Activated CD8-positive, alpha-beta memory T cell treated with anti-CD3 and anti-CD28 coated beads, Interleukin-2, amount 50 U/mL, for 24 hours (primary cell): Measurements from ENCODE around the gene SEC22C.
"Not testable (repeated sequence)": the region's sequence is repeated elsewhere in the genome, so short reads cannot be mapped to it uniquely, and the experiment has no call there.

Source experiments
- DNase-seq: peaks from one replicate; pipeline ENCODE4 v3.0.0-alpha.2; 2020; ENCODE audit errors: extremely low read depth

SEC22C gene

GRCh38 chr3:42579346-42579745, 2.4 kb downstream of the SEC22C start:
- DNase-seq = not testable (repeated sequence)

DNA sequence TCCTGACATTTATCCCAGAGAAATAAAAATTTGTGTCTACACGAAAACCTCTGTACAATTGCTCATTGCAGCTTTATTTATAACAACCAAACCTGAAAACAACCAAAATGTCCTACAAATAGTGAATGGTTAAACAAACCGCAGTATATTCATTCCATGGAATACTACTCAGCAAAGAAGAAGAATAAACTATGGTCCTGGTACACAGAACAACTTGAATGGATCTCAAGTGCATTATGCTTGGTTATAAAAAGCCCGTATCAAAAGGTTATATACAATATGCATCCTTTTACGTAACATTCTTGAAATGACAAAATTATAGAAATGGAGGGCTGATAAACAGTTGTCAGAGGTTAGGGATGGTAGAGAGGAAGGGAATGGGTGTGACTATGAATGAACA, 3.7 kb downstream of the SEC22C start:
- DNase-seq = no peak

DNA sequence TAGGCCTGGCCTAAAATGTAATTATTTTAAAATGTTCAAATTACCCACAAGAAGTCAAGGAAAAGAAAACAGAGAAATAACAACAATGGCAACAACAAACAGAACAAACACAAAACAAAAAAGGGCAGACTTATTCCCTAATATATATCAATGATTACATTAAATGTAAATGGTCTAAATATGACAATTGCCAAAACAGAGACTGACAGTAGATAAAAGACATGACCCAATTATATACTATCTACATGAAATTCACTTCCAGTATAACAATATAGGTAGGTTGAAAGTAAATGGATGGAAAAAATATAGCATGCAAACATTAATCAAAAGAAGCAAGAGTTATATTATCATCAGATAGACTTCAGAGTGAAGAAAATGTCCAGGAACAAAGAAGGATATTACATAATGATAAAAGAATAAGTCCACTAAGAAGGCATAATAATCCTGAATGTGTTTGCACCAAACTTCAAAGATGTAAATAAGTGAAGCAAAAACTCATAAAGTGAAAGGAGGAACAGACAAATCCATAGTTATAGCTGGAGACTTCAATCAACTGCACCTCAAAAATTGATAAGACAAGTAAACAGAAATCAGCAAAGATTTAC, 6.5 kb downstream of the SEC22C start:
- no peak for DNase-seq

DNA sequence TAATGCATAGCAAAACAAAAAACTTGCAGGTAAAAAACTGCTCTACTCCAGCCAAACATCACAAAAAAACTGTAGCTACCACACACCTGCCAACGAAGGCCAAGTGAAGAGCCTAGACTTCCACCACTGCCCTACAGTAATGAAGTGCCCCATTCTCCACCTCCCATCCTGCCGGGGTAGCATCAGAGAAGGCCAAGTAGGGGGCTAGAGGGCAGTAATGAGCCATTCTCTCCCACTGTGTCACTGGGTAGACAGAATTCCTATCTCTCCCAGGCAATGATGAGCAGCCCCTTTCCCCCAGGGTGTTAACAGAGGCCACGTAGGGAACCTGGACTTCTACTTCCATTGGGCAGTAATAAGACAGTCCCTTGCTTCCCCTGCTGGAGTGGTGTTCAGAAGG, 9.5 kb downstream of the SEC22C start:
- no peak for DNase-seq

DNA sequence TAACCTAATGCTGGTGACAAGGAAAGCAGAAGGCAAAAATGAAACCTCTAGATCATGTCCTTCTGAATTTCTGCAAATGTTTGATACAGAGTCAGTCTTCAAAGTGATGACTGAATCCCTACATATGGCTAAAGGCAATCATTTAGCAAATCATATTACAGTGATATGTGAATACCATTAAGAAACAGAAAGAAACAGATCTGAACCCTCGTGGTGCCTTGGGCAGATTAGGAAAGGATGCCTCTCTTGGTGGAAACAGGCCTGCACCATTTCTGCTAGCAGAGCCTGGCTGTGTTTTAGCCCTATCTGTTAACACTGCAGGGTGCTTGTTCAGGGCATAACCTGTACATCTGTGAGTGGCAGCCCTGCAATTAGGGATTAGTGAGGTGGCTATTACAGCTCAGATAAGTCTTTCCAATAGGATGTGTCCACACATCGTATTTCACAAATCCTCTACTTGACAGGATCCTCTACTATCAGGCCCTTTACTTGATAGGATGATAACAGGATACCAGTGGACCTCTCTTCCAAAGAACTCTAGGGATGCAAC, 12.1 kb downstream of the SEC22C start:
- no peak for DNase-seq

GRCh38 chr3:42562047-42562907, 19.5 kb downstream of the SEC22C start:
- DNase-seq = no peak

DNA sequence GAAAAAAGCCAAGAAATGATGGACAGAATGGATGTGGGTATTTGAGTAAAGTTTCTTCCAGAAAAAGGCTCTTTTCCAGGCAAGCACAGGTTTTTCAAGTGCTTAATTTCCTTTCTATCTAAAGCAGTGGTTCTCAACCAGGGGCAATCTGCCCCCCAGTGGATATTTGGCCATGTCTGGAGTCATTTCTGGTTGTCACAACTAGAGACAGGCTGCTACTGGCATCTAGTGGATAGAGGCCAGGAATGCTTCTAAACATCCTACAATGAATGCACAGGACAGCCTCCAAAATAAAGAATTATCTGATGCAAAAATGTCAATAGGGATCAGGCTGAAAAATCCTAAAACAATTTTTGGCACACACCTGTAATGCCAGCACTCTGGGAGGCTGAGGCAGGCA, 23.9 kb downstream of the SEC22C start:
- DNase-seq = no peak

GRCh38 chr3:42556817-42557216, 24.9 kb downstream of the SEC22C start:
- DNase-seq = not testable (repeated sequence)

DNA sequence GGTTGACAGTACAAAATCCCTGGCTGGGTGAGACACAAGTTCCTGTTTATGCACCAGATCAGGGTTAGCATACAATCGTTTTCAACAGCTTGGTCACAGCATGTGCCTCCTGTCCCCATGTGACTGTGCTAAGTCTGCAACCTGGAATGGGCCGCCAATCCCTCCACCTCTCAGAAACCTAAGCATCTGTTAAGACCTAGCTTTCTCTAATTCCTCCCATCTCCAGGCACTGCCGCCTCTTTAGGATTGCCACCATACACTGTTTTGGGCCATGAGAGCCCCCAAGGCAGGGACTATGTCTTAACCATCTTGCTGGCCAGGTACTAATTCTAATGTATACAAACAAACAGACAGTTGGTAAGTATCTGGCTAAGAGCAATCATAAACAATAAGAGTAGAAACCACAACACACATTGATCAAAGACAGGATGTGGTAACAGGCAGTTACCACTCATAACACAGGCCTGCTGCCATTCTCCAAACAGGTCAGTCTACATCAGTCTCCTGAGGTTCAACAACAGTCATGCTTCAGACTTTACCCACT, 25.6 kb downstream of the SEC22C start:
- DNase-seq = no peak

DNA sequence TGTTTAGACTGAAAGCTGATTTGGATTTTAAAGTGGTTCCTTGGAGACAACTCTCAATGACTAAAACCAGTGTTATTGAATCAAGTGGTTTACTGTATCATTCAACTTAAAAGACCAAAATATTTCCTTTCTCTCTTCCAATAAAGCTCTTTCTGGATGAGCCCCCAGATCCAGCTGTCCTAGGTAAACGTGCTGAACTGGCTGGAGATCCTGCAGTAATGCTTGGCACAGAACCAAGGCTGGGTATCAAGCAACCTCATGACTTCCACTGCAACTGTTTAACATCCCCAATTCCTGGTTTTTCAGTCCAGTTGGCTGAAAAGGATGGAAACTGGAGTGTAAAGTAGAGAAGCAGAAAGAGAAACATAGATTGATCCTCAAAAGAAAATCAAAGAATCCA, 28.9 kb downstream of the SEC22C start:
- no peak for DNase-seq

GRCh38 chr3:42550250-42550649, 31.5 kb downstream of the SEC22C start:
- no peak for DNase-seq

GRCh38 chr3:42549131-42549530, 32.6 kb downstream of the SEC22C start:
- no peak for DNase-seq

DNA sequence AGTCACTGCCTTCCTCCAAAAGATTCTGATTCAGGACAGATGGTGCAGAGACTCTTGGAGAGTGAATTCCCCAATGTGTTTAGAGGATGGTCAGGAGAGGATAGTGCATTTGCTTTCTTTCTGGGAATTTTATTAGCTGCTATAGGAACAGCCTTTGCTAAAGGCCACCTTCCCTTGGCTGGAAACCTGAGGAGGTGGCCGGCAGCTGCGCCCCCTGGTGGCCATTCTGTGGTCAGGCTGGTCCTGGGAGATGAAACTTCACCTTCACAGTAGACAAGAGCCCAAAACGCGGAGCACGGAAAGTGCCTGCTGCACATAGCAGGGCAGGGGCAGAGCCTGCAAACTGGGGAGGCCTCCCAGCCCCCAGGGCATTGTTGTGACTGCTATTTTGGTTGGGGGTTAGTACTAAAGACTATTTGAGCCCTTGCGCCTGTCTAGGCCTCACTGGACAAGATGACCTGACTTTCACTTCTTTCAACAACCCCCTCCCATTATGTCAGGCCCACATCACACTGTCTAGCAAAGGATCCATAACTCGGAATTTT, 34.3 kb downstream of the SEC22C start:
- DNase-seq = peak; percentile 30

DNA sequence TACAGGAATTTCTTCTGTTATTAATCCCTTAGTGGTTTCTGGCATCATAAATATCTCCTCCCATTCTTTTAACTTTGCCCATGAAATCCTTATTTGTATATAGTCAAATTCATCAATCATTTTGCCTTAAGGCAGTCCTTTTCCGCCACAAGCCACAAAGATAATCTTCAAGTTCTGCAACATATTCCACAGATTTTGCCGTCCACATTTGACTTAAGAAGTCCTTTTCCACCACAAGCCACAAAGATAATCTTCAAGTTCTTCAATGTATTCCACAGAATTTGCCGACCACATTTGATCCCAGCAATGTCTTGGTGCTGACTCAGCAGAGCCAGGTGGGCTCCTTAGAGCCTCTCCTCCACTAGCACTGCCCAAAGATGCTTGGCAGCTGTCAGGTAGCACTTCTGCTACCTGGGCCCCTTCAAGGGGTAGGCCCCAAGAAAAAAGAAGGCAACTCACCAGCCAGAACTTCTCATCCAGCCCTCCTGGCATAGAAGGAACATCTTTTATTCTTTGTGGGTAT, 35.0 kb downstream of the SEC22C start:
- no peak for DNase-seq

DNA sequence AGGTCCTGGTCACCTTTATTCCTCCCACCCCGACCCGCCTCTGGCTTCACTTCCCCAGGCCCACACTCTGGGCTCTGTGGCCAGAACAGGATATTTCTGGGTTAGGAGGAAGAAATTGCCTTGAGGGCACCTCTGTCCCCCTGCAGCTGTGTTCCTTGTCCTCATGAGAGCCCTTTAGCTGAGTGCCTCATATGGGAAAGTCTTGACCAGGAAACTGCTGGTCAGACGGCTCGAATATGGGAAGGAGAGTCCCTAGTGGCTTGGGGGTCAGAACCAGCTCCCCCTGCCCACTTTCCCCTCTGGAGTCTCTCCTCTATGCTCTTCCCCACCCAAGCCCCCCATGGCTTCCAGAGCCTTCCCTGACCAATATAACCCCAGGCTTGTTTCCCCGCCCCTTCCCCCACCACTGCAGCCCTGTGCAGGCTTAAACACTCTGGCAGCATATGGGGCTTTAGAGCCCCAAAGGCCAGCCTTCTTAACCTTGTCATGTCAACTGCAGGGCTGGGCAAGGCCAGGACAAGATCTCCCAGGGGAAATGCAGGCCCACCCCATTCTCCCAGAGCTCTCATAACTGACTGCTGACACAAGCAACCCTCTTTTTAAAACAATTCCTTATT, 36.4 kb downstream of the SEC22C start:
- DNase-seq = no peak

GRCh38 chr3:42544492-42545283, 37.1 kb downstream of the SEC22C start:
- DNase-seq = no peak

DNA sequence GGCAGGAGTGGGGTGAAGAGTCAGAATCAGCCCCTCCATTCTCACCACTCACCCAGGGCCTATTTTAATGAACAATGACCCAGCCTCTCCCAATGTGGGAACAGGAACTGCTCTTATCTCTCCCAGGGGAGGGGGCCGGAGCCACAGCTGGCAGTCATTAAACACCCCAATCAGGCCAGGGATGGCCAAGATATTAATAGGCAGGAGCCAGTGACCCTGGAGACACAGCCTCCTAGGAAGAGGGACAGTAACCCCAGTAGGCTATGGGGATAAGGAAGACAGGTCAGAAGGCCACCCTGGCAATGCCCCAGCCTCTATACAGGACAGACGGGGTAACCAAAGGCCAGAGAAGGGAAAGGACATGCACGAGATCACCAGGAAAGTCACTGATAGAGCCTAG, 40.7 kb downstream of the SEC22C start:
- no peak for DNase-seq

GRCh38 chr3:42539871-42540714, 41.7 kb downstream of the SEC22C start:
- DNase-seq = no peak

- no peak for DNase-seq
Observed at GRCh38 chr3:42537350-42537749, 44.4 kb downstream of the SEC22C start.
